Measurements from ENCODE around the gene CDON. TPM values are rescaled to one million over a fixed set of nuclear protein-coding genes. Genes with fewer than 3 reads are reported as not detected.

Gene CDON
- polyA plus RNA-seq, 1 of the 3 experiments (the other 2 are of a cell fraction), result 3.7 TPM

GRCh38 chr11:125971618-125972017, 91.0 kb downstream of the CDON start:
- Histone ChIP-seq H3K9me3 (no peaks in the 10 kb centered on the region), H3K9ac (no peak overlapping the region), H3K4me2 (no peak overlapping the region), H4K20me1 (ENCODE audit: insufficient read depth) (no peaks in the 10 kb centered on the region), H3F3A (replicated peaks; ENCODE audit: insufficient read depth) (no peaks in the 10 kb centered on the region), H3K4me3 (ENCODE audit: low read depth in 2 of 2, low read length in 1 of 2) (no peak overlapping the region), H3K9me2 (no peaks in the 10 kb centered on the region), H3K36me3 (replicated peaks in 1 of 2; ENCODE audit: control insufficient read depth in 1 of 2, insufficient read depth in 2 of 2, low read length in 1 of 2) (peaks cover 0 to 3% of the 10 kb centered on the region in 2 experiments), H3K27ac (ENCODE audit: low read depth in 2 of 2, low read length in 1 of 2) (0 out of 4 replicates have a peak overlapping the region, but pooled peaks of 1 of the 2 experiments have one; percentile 11), H3K27me3 (ENCODE audit: insufficient read depth) (no peaks in the 10 kb centered on the region), H2AFZ (ENCODE audit: low read depth) (no peak overlapping the region), H3K4me1 (ENCODE audit: control insufficient read depth in 1 of 2, insufficient read depth in 2 of 2, low read depth in 1 of 2, low read length in 1 of 2) (peaks cover 0 to 5% of the 10 kb centered on the region in 2 experiments; a peak in 1 of 4 replicates), H3K79me2 (ENCODE audit: insufficient read depth) (no peaks in the 10 kb centered on the region)
- CTCF ChIA-PET, result interaction anchor here (0.5 to 2.3 kb wide), 10 partner anchors 12 to 222 kb away, joined by 3 to 6 read pairs (median 4); no protein-coding TSS in a partner anchor
- POLR2A ChIA-PET, result no interaction called here
- WGBS (ENCODE audit: low lambda C conversion rate), result 60% methylated on average over 6 of the region's 6 CpGs
- DNase-seq, result peak; percentile 60
- TF ChIP-seq PBX3 (IDR thresholded peaks at IDR 0.05), result no peak
- TF ChIP-seq YY1 (IDR thresholded peaks at IDR 0.05; ENCODE audit: low read depth), result no peak
- TF ChIP-seq TAF1 (IDR thresholded peaks at IDR 0.05; ENCODE audit: borderline replicate concordance, low read depth, low read length), result no peak
- no peak for TF ChIP-seq RFX5 (IDR thresholded peaks at IDR 0.05; ENCODE audit: low read length)
- peak; percentile 67; the same call in 1 of the 2 replicates for TF ChIP-seq RCOR1 (IDR thresholded peaks at IDR 0.05; ENCODE audit: low read length)
- no peak for TF ChIP-seq JUND (IDR thresholded peaks at IDR 0.05)
- TF ChIP-seq CTCF (IDR thresholded peaks at IDR 0.05), result no peak
- TF ChIP-seq TCF12 (IDR thresholded peaks at IDR 0.05), result no peak
- TF ChIP-seq MEF2A (IDR thresholded peaks at IDR 0.05; ENCODE audit: borderline replicate concordance, low read depth), result no peak
- TF ChIP-seq SIN3A (IDR thresholded peaks at IDR 0.05; ENCODE audit: borderline replicate concordance, low read depth, low read length), result no peak
- TF ChIP-seq USF2 (IDR thresholded peaks at IDR 0.05; ENCODE audit: borderline replicate concordance, low read depth, low read length), result no peak
- TF ChIP-seq USF1 (IDR thresholded peaks at IDR 0.05; ENCODE audit: borderline replicate concordance, low read depth), result no peak
- no peak for TF ChIP-seq IRF3 (IDR thresholded peaks at IDR 0.05; ENCODE audit: low read depth, low read length)
- no peak for TF ChIP-seq FOXJ3 (CRISPR knock-in tag; IDR thresholded peaks at IDR 0.05)
- no peak for TF ChIP-seq MXI1 (IDR thresholded peaks at IDR 0.05; ENCODE audit: low read depth, low read length)
- no peak for TF ChIP-seq FOXM1 (IDR thresholded peaks at IDR 0.05; ENCODE audit: low read depth)
- TF ChIP-seq CHD2 (IDR thresholded peaks at IDR 0.05; ENCODE audit: low read length, partially characterized antibody), result no peak
- TF ChIP-seq EP300 (IDR thresholded peaks at IDR 0.05; ENCODE audit: borderline replicate concordance in 1 of 2, low read depth in 1 of 2, low read length in 1 of 2), result peak in 1 of 2 experiments; percentile 31; a peak in 1 of 4 replicates
- no peak for TF ChIP-seq SMC3 (IDR thresholded peaks at IDR 0.05; ENCODE audit: low read depth, low read length)
- TF ChIP-seq RXRA (IDR thresholded peaks at IDR 0.05; ENCODE audit: borderline replicate concordance, low read depth), result no peak
- no peak for TF ChIP-seq MAX (IDR thresholded peaks at IDR 0.05; ENCODE audit: low read depth)
- TF ChIP-seq POLR2AphosphoS5 (IDR thresholded peaks at IDR 0.05; ENCODE audit: low read depth, low read length), result no peak
- TF ChIP-seq EZH2phosphoT487 (IDR thresholded peaks at IDR 0.05; ENCODE audit: borderline replicate concordance, low read depth), result no peak
- TF ChIP-seq GATA2 (CRISPR knock-in tag; IDR thresholded peaks at IDR 0.05), result peak; percentile 83
- TF ChIP-seq RAD21 (IDR thresholded peaks at IDR 0.05; ENCODE audit: low read length), result peak; percentile 47
- TF ChIP-seq ELF1 (IDR thresholded peaks at IDR 0.05), result no peak
- no peak for TF ChIP-seq NFIC (IDR thresholded peaks at IDR 0.05; ENCODE audit: borderline replicate concordance)
- no peak for TF ChIP-seq TEAD4 (IDR thresholded peaks at IDR 0.05; ENCODE audit: borderline replicate concordance, insufficient read depth)
- no peak for TF ChIP-seq NRF1 (IDR thresholded peaks at IDR 0.05; ENCODE audit: low read depth, low read length)
